Measurements from ENCODE around the gene CDHR2.

The CDHR2 gene

GRCh38 chr5:176530393-176530982 is 18.7 kb upstream of the CDHR2 start:
- TF ChIP-seq EZH2 (IDR thresholded peaks at IDR 0.05; ENCODE audit: borderline replicate concordance, low read length), result no peak
- no peak for TF ChIP-seq CTCF (IDR thresholded peaks at IDR 0.05; ENCODE audit: low read length)
- Histone ChIP-seq H3K9me3 (ENCODE audit: low read length) (no peaks in the 10 kb centered on the region), H3K79me2 (ENCODE audit: insufficient read depth, low read length) (peaks cover 23% of the 10 kb centered on the region; the same call in 1 of the 2 replicates), H3K36me3 (ENCODE audit: insufficient read depth, low read length) (peaks cover 73% of the 10 kb centered on the region), H3K9me2 (ENCODE audit: low read depth, low read length) (no peaks in the 10 kb centered on the region), H4K20me1 (ENCODE audit: insufficient read depth, low read length) (no peaks in the 10 kb centered on the region), H3F3A (ENCODE audit: insufficient read depth, low read length) (no peaks in the 10 kb centered on the region), H3K9ac (ENCODE audit: low read length) (peak overlapping the region; percentile 22; the same call in 1 of the 2 replicates), H3K27me3 (ENCODE audit: insufficient read depth, low read length) (no peaks in the 10 kb centered on the region), H3K4me1 (ENCODE audit: insufficient read depth, low read length, severe bottlenecking) (peaks cover 66% of the 10 kb centered on the region), H3K4me2 (ENCODE audit: low read length) (peak overlapping the region; percentile 35; the same call in 1 of the 2 replicates), H3K27ac (ENCODE audit: low read depth, low read length, poor library complexity, severe bottlenecking) (peak overlapping the region; percentile 91), H2AFZ (ENCODE audit: low read length) (no peak overlapping the region), H3K4me3 (ENCODE audit: low read depth, low read length, poor library complexity, severe bottlenecking) (peak overlapping the region; percentile 11)

DNA sequence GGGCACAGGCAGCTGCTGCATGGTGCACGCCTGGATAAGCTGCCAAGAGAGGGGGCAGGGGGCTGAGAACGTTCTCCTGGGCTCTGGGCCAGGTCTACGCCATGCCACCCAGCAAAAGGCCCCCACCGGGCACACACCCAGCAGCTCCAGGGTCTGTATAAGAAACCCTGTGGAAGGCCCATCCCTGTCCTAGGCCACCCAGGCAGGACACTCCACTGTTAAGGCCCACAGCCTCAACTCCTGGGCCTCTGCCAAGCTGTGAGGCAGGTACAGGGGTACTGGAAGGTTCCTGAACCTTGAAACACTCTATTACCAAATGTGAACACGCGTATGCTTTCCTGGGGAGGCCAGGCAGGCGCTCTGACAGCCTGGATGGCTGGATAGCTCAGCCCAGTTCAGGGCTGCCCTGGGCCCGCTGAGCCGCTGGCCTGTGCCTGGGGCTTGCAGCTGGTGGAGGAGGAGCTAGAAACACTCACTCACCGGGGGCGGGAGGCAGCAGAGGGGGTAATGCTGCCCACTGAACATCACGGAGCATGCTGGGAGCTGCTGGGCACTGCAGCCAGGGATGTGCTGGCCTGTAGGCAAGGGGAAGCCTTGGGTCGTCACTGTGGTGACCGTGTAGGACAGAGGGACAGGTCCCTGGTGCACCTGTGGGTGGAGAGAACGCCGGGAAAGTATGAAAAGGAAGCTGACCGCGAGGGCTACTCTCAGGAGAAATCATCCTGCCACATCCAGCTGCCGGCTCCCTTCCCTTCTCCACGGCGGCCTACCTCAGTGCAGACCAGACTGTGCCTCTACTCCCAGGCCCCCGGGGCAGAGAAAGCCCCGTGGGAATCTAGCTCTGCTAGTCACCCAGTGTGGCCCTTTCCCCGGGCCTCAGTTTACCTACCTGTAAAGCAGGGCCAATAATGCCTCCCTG is 17.9 kb upstream of the CDHR2 start:
- no peaks in the 10 kb centered on the region for H4K20me1 ChIP-seq (ENCODE audit: insufficient read depth, low read length)
- peaks cover 30% of the 10 kb centered on the region for H3K79me2 ChIP-seq (ENCODE audit: insufficient read depth, low read length)
- peak overlapping the region; percentile 91 for H3K27ac ChIP-seq (ENCODE audit: low read depth, low read length, poor library complexity, severe bottlenecking)
- peak overlapping the region; percentile 5; the same call in 1 of the 2 replicates for H3K9ac ChIP-seq (ENCODE audit: low read length)
- no peaks in the 10 kb centered on the region for H3K27me3 ChIP-seq (ENCODE audit: insufficient read depth, low read length)
- H3K9me3 ChIP-seq (ENCODE audit: low read length), result no peaks in the 10 kb centered on the region
- H3K4me2 ChIP-seq (ENCODE audit: low read length), result peak overlapping the region; percentile 43; the same call in 1 of the 2 replicates
- H2AFZ ChIP-seq (ENCODE audit: low read length), result no peak overlapping the region
- peaks cover 74% of the 10 kb centered on the region for H3K36me3 ChIP-seq (ENCODE audit: insufficient read depth, low read length)
- no peaks in the 10 kb centered on the region for H3F3A ChIP-seq (ENCODE audit: insufficient read depth, low read length)
- H3K4me1 ChIP-seq (ENCODE audit: insufficient read depth, low read length, severe bottlenecking), result peaks cover 68% of the 10 kb centered on the region
- H3K4me3 ChIP-seq (ENCODE audit: low read depth, low read length, poor library complexity, severe bottlenecking), result no peak overlapping the region
- TF ChIP-seq CTCF (IDR thresholded peaks at IDR 0.05; ENCODE audit: low read length) (no peak), EZH2 (IDR thresholded peaks at IDR 0.05; ENCODE audit: borderline replicate concordance, low read length) (no peak)
- H3K9me2 ChIP-seq (ENCODE audit: low read depth, low read length), result no peaks in the 10 kb centered on the region

- Histone ChIP-seq H3K27ac (ENCODE audit: low read depth, low read length, poor library complexity, severe bottlenecking) (peak overlapping the region; percentile 91), H3K4me2 (ENCODE audit: low read length) (peak overlapping the region; percentile 43; the same call in 1 of the 2 replicates), H3K36me3 (ENCODE audit: insufficient read depth, low read length) (peaks cover 69% of the 10 kb centered on the region)
Measured at GRCh38 chr5:176531902-176532493, 17.1 kb upstream of the CDHR2 start.

More at GRCh38 chr5:176531902-176532493, 17.1 kb upstream of the CDHR2 start:
- Histone ChIP-seq H3K4me3 (ENCODE audit: low read depth, low read length, poor library complexity, severe bottlenecking) (no peak overlapping the region), H3K79me2 (ENCODE audit: insufficient read depth, low read length) (peaks cover 34% of the 10 kb centered on the region), H3K9ac (ENCODE audit: low read length) (no peak overlapping the region; the same call in 1 of the 2 replicates), H3K9me2 (ENCODE audit: low read depth, low read length) (no peaks in the 10 kb centered on the region), H3K4me1 (ENCODE audit: insufficient read depth, low read length, severe bottlenecking) (peaks cover 68% of the 10 kb centered on the region), H3F3A (ENCODE audit: insufficient read depth, low read length) (no peaks in the 10 kb centered on the region), H2AFZ (ENCODE audit: low read length) (no peak overlapping the region), H3K9me3 (ENCODE audit: low read length) (no peaks in the 10 kb centered on the region), H3K27me3 (ENCODE audit: insufficient read depth, low read length) (no peaks in the 10 kb centered on the region), H4K20me1 (ENCODE audit: insufficient read depth, low read length) (no peaks in the 10 kb centered on the region)
- TF ChIP-seq CTCF (IDR thresholded peaks at IDR 0.05; ENCODE audit: low read length) (no peak), EZH2 (IDR thresholded peaks at IDR 0.05; ENCODE audit: borderline replicate concordance, low read length) (no peak)

All from OCI-LY1 (cell line).